ENCODE results near the gene TACR2.

The TACR2 gene

GRCh38 chr10:69425511-69426298, 9.0 kb upstream of the TACR2 start:
- H3K27ac ChIP-seq = peak overlapping the region; percentile 76
- no peak for TF ChIP-seq CTCF (conservative IDR thresholded peaks at IDR 0.05)
- no peak for TF ChIP-seq ZFX (IDR thresholded peaks at IDR 0.05)

DNA sequence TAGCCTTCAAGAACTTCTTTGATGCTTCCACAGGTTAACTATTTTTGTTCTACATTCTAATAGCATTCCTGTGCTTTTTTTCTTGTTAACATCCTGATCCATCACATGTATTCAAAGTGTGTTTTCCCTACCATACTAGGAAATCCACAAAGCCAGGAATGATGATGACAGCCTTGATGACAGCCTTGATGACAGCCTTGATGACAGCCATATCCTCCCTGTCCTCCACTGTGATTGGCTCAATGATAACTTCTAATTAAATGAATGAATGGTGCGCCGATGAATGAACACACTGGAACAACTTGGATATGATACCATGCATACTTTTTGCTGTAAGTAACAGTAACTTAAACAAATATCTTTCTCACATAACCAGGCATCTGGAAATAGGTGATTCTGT, 8.3 kb upstream of the TACR2 start:
- TF ChIP-seq ZFX (IDR thresholded peaks at IDR 0.05) = no peak
- no peak for TF ChIP-seq CTCF (conservative IDR thresholded peaks at IDR 0.05)
- peak overlapping the region; percentile 76; the same call in 1 of the 2 replicates for H3K27ac ChIP-seq

- no peak overlapping the region for H3K27ac ChIP-seq
- TF ChIP-seq CTCF (conservative IDR thresholded peaks at IDR 0.05) (no peak), ZFX (IDR thresholded peaks at IDR 0.05) (no peak)
These were observed 6.0 kb upstream of the TACR2 start for GRCh38 chr10:69422676-69423075.

DNA sequence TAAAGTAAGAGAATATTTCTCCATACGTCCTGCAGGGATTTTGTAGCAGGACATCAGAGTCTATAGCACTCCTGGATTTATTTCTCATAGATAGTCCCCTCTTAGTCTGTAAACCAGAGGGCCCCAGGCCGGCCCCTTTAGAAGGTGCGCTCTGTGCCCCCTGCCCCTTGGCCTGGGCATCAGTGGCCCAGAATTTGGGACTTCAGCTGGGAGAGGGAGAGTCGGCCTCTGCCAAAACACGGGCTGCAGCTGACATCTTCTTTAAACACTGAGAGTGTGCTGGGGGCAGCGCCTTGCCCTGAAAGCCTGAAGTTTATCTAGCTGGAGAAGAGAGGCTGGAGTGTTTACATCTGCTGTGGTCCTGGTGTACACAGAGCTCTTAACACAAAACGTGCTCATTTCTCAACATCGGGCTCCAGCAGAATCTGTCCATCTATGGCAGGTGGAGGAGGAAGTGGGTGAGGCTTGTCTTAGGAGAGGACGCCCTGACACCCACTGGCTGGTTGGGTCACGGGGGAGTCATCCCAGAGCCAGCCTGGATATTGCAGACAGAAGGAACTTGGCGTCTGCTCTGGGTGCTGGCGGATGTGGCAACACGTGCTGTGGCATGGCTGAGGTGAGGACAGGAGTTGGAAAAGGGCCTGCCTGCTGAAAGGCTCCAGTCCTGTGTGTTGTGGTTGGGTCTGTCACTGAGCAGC, 5.0 kb upstream of the TACR2 start:
- TF ChIP-seq ZFX (IDR thresholded peaks at IDR 0.05) = no peak
- no peak for TF ChIP-seq CTCF (conservative IDR thresholded peaks at IDR 0.05)
- H3K27ac ChIP-seq = no peak overlapping the region

DNA sequence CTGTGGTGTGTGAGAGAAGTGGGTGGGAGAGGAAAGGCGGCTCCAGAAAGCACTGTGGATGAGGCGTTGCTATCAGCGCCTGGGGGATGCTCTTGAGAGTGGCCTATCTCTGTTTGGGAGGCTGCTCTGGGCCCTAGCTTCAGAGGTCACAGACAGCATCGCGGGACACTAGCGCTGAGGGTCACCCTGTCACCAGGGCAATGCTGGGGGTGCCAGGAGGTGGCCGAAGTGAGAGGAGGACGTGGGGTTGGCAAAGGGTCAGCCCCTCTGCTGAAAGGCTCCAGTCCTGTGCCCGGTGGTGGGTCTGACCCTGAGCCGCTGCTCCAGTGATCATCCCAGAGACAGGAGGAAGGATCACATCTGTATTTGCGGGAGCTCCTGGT, 3.0 kb upstream of the TACR2 start:
- H3K27ac ChIP-seq = no peak overlapping the region
- no peak for TF ChIP-seq ZFX (IDR thresholded peaks at IDR 0.05)
- TF ChIP-seq CTCF (conservative IDR thresholded peaks at IDR 0.05) = no peak

DNA sequence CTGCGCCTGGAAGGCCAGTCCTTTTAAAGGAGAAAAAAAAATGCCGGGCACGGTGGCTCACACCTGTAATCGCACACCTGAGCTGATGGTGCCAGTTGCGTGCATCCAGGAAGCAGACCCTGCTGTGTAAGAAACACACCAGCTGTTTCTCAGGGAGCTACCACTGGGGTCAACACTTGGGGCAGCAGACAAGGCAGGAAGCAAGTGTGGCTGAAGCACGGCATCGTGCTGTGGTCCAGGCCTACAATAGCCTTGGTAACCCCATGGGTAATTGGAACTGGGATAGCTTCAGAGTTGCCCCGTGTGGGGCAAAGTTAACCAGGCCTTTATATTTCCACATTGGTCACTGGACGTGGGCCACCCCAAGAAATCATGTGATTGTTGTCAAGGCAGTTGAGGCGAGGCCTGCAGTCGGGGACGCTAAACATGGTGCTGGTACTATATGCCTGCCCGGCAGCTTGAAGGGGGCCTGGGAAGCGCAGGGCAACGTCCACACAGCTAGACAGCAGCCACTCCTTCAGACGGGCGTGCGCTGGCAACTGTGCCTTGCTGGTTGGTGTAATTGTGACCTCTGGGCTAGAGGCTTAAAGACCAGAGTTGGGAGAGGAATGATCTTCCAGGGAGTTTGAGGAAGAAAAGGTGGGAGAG, 2.5 kb upstream of the TACR2 start:
- TF ChIP-seq ZFX (IDR thresholded peaks at IDR 0.05) = no peak
- TF ChIP-seq CTCF (conservative IDR thresholded peaks at IDR 0.05) = no peak
- no peak overlapping the region for H3K27ac ChIP-seq

Data from C4-2B (cell line).